Gastroesophageal sphincter (tissue), 3 donors: ENCODE data around the gene NKAIN2.

Experiments
- EP300 ChIP-seq: sonication (generic); formaldehyde crosslinking; IDR thresholded peaks from one replicate; pipeline ENCODE4 v1.6.1; 2017; ENCODE audit warnings: antibody characterized with exemption, mild to moderate bottlenecking
- POLR2AphosphoS5 ChIP-seq: sonication (generic); formaldehyde crosslinking; IDR thresholded peaks from one replicate; pipeline ENCODE4 v1.6.1; 2017; ENCODE audit warnings: antibody characterized with exemption
- TF ChIP-seq, protein P1 (sequence below), 4 experiments: fragments of 200-600 bp in 2 of 4; fragments of 450-650 bp in 2 of 4; sonication (generic) in 1 of 4; IDR thresholded peaks; one replicate each; pipeline ENCODE4 v1.5.1; 2017 to 2019; ENCODE audit warnings: antibody characterized with exemption in 4 of 4, mild to moderate bottlenecking in 2 of 4, moderate library complexity in 2 of 4

DNA sequence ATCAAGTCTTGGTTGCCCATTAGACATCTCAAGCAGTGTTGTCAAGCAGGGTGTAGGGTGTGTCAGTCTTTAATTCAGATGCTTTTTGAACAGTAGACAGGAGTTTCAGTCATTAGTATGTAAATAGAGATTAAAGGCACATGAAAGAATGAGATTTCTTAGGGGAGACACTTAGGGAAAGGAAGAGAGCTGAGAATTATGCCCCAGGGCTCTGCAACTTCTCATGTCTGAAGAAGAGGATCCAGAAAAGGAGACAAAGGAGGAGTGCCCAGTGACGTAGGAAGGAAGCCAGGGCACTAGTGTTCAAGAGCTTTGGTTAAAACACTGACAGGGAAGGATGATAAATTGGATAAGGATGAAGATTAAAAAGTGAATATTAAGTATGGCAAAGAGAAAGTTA is 569.7 kb downstream of the NKAIN2 start:
- TF ChIP-seq, protein P1, sequence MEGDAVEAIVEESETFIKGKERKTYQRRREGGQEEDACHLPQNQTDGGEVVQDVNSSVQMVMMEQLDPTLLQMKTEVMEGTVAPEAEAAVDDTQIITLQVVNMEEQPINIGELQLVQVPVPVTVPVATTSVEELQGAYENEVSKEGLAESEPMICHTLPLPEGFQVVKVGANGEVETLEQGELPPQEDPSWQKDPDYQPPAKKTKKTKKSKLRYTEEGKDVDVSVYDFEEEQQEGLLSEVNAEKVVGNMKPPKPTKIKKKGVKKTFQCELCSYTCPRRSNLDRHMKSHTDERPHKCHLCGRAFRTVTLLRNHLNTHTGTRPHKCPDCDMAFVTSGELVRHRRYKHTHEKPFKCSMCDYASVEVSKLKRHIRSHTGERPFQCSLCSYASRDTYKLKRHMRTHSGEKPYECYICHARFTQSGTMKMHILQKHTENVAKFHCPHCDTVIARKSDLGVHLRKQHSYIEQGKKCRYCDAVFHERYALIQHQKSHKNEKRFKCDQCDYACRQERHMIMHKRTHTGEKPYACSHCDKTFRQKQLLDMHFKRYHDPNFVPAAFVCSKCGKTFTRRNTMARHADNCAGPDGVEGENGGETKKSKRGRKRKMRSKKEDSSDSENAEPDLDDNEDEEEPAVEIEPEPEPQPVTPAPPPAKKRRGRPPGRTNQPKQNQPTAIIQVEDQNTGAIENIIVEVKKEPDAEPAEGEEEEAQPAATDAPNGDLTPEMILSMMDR (IDR thresholded peaks at IDR 0.05): no peak
- TF ChIP-seq EP300 (no peak), POLR2AphosphoS5 (no peak)
